ENCODE results near the gene FOXD2.

DNA sequence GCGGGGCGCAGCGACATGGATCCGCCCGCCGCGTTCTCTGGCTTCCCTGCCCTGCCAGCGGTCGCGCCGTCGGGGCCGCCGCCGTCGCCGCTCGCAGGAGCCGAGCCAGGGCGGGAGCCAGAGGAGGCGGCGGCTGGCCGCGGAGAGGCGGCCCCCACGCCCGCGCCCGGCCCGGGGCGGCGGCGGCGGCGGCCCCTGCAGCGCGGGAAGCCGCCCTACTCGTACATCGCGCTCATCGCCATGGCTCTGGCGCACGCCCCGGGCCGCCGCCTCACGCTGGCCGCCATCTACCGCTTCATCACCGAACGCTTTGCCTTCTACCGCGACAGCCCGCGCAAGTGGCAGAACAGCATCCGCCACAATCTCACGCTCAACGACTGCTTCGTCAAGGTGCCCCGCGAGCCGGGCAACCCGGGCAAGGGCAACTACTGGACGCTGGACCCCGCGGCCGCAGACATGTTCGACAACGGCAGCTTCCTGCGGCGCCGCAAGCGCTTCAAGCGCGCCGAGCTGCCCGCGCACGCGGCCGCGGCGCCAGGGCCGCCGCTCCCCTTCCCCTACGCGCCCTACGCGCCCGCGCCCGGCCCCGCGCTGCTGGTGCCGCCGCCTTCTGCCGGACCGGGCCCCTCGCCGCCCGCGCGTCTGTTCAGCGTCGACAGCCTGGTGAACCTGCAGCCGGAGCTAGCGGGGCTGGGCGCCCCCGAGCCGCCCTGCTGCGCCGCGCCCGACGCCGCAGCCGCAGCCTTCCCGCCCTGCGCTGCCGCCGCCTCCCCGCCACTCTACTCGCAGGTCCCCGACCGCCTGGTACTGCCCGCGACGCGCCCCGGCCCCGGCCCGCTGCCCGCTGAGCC is 21.3 kb upstream of the FOXD2 start:
- no peak for TF ChIP-seq POLR2A (IDR thresholded peaks at IDR 0.05)
- TF ChIP-seq, protein P1, sequence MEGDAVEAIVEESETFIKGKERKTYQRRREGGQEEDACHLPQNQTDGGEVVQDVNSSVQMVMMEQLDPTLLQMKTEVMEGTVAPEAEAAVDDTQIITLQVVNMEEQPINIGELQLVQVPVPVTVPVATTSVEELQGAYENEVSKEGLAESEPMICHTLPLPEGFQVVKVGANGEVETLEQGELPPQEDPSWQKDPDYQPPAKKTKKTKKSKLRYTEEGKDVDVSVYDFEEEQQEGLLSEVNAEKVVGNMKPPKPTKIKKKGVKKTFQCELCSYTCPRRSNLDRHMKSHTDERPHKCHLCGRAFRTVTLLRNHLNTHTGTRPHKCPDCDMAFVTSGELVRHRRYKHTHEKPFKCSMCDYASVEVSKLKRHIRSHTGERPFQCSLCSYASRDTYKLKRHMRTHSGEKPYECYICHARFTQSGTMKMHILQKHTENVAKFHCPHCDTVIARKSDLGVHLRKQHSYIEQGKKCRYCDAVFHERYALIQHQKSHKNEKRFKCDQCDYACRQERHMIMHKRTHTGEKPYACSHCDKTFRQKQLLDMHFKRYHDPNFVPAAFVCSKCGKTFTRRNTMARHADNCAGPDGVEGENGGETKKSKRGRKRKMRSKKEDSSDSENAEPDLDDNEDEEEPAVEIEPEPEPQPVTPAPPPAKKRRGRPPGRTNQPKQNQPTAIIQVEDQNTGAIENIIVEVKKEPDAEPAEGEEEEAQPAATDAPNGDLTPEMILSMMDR (IDR thresholded peaks at IDR 0.05), result no peak
